Endothelial cell of coronary artery (primary cell): ENCODE results near the gene OR6C75. TPM values are rescaled to one million over a fixed set of nuclear protein-coding genes. Genes with fewer than 3 reads are reported as not detected.

Source experiments
- total RNA-seq: library from RNA; depleted of rRNA; stranded (reverse); fragments of >200 nt; gene quantifications from 2 replicates; pipeline ENCODE4 v1.2.3, GENCODE V29; 2014

OR6C75 gene
- total RNA-seq = not detected in 2 replicates

GRCh38 chr12:55362675-55363074, at the start of gene OR6C75:
Gene OR6C75 (plus strand): TSS chr12:55362975. CDS start chr12:55365111, 2,136 bp downstream.

GRCh38 chr12:55314043-55314442, 48.7 kb upstream of the OR6C75 start, which contains the start of gene OR6C1:
Gene OR6C1 (plus strand): TSS chr12:55314343. CDS start chr12:55320600, 6,257 bp downstream.

DNA sequence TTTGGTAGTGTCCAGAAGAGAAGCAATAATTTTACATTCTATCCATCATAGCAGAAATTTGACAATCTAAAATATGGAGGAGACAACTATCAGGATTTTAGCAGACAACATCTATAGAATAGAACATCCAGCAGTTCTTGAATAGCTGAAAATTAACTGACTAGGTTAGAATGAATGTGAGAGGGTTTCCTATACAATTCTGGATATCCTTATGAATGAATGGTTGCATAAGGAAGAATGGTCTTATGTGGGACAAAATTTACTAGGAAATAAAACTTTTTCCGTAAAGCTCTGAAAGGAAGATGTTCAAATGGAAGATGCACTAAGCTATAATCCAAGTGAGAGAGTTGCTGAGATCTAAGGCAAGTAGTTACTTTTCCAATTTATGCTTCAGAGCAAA, 32.3 kb upstream of the OR6C75 start, which contains the start of gene OR6C3:
OR6C3 (plus strand) TSS at position 301 of the 400 bp plus-strand sequence. CDS start 955 bp downstream, outside the sequence.

DNA sequence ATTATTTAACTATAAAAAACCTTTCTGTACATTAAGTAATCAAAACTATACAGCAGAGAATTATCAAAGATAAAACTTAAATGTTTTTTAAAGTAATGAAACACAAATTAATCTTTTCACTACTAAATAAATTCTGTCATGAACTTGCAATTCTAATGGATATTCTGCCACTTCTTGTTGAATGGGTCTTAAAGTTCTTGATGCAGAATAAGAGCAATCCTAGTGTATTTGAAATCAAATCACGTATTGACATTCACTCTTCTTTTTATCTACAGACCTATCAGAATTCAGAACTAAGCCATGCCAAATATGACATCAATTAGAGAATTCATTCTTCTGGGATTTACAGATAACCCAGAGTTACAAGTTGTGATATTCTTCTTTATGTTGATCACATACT, 37.5 kb downstream of the OR6C75 start, which contains the start of gene OR6C65:
OR6C65 (plus strand) TSS at position 301 of the 400 bp plus-strand sequence; CDS start at position 301, 0 bp downstream.

Other genes starting within 250 kb of the OR6C75 start
- not detected in 2 replicates for gene OR9K2, start 236.6 kb upstream of the OR6C75 start, total RNA-seq
- gene OR10A7, start 141.9 kb upstream of the OR6C75 start, total RNA-seq = not detected in 2 replicates
- not detected in 2 replicates for gene OR6C74, start 118.4 kb upstream of the OR6C75 start, total RNA-seq
- not detected in 2 replicates for gene OR6C6, start 66.4 kb upstream of the OR6C75 start, total RNA-seq
- gene OR6C1, start 48.6 kb upstream of the OR6C75 start, total RNA-seq = not detected in 2 replicates
- not detected in 2 replicates for gene OR6C3, start 32.2 kb upstream of the OR6C75 start, total RNA-seq
- not detected in 2 replicates for gene OR6C65, start 37.6 kb downstream of the OR6C75 start, total RNA-seq
- gene OR6C76, start 63.3 kb downstream of the OR6C75 start, total RNA-seq = not detected in 2 replicates
- not detected in 2 replicates for gene OR6C2, start 81.1 kb downstream of the OR6C75 start, total RNA-seq
- not detected in 2 replicates for gene OR6C70, start 107.2 kb downstream of the OR6C75 start, total RNA-seq
- gene OR6C68, start 129.4 kb downstream of the OR6C75 start, total RNA-seq = not detected in 2 replicates
- gene OR6C4, start 186.6 kb downstream of the OR6C75 start, total RNA-seq = not detected in 2 replicates
- not detected in 2 replicates for gene OR2AP1, start 209.5 kb downstream of the OR6C75 start, total RNA-seq